Activated naive CD4-positive, alpha-beta T cell treated with anti-CD3 and anti-CD28 coated beads, Interleukin-2, amount 10 ng/mL, durations not matched to agents 7 days and 5 days (primary cell): Measurements from ENCODE around the gene ZNF726.
"Not testable (repeated sequence)": the region's sequence is repeated elsewhere in the genome, so short reads cannot be mapped to it uniquely, and the experiment has no call there.

ENCODE experiments used
- CTCF ChIA-PET: fragments of 350-600 bp; sonication (Branson Sonifier 250); formaldehyde crosslinking; loops from one replicate; lab custom pipeline; 2021; ENCODE audit warnings: antibody characterized with exemption; lab: Charles Lee
- DNase-seq: peaks from one replicate; pipeline ENCODE4 v3.0.0-alpha.2; 2020
- H3K27ac Mint-ChIP-seq: one replicate; pipeline ENCODE4 v1.8.0; 2021; ENCODE audit warnings: mild to moderate bottlenecking, moderate library complexity, mixed read lengths
- H3K27me3 Mint-ChIP-seq: one replicate; pipeline ENCODE4 v1.8.0; 2021; ENCODE audit warnings: mild to moderate bottlenecking, mixed read lengths
- H3K36me3 Mint-ChIP-seq: one replicate; pipeline ENCODE4 v1.8.0; 2021; ENCODE audit warnings: mixed read lengths
- H3K4me1 Mint-ChIP-seq: one replicate; pipeline ENCODE4 v1.8.0; 2021; ENCODE audit warnings: mixed read lengths
- H3K4me3 Mint-ChIP-seq: one replicate; pipeline ENCODE4 v1.8.0; 2021; ENCODE audit warnings: mild to moderate bottlenecking, moderate library complexity, mixed read lengths
- H3K9me3 Mint-ChIP-seq: one replicate; pipeline ENCODE4 v1.8.0; 2021; ENCODE audit warnings: mixed read lengths

The ZNF726 gene

DNA sequence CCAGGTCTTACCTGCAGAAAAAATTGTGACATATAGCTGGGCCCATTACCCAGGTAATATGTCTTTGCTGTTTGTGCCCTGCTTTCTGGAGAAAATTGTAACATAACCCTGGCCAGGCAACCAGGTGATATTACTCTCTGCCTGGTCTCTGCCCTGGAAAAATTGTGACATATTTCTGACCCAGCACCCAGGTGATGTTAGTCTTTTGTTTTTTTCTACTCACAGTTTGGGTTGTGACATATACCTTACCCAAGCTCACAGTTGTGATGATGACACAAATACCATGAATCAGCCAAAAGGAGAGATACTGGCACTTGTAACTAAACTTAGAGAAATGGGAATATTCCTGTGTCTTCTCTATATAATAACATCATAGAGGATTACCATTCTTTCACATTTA, 6.5 kb upstream of the ZNF726 start:
- H3K27ac Mint-ChIP-seq = no peak overlapping the region
- no peaks in the 10 kb centered on the region for H3K27me3 Mint-ChIP-seq
- H3K36me3 Mint-ChIP-seq = peaks cover 2% of the 10 kb centered on the region
- H3K4me1 Mint-ChIP-seq = no peaks in the 10 kb centered on the region
- no peak overlapping the region for H3K4me3 Mint-ChIP-seq
- no peak for DNase-seq
- H3K9me3 Mint-ChIP-seq = peaks cover 47% of the 10 kb centered on the region
- CTCF ChIA-PET = no interaction called here

DNA sequence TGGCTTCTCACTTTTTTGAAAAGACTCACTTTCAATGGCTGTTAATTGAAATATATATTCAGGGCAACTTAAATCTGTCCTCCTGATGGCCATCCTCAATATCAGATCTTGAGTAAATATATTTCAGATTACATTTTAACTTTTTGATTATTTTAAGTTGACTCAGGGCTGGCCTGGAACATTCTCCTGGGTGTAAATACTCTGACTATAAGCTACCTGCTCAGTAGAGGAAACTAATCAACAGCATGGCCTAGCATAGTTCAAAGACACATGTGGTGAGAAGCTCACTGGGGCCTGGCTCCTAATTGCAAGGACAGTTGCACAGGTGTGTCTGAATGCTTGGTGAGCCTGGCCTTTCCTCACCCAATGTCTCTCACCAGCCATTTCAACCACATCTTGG, 5.5 kb upstream of the ZNF726 start:
- Mint-ChIP-seq H3K36me3 (peaks cover 10% of the 10 kb centered on the region), H3K4me1 (no peaks in the 10 kb centered on the region), H3K27me3 (no peaks in the 10 kb centered on the region), H3K27ac (no peak overlapping the region), H3K9me3 (peaks cover 51% of the 10 kb centered on the region), H3K4me3 (no peak overlapping the region)
- no peak for DNase-seq
- CTCF ChIA-PET = no interaction called here

DNA sequence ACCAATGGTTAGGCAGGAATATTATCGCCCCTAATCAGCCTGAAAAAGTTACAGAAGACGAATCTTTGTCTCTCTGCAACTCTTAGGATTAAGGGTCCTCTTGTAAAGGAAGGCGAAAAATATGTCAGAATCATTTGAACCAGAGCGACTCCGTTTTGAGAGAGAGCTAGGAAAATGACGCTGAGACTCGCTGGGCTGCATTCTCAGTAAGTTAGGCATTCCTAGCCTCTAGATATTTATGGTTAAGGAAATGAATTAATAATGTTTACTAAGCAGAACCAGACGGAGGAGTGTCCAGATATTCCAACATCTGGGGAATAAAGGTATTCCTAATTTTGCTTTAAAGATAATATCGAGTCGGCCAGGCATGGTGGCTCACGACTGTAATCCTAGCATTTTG, 755 bp upstream of the ZNF726 start:
- Mint-ChIP-seq H3K27ac (peak overlapping the region; percentile 96), H3K27me3 (no peaks in the 10 kb centered on the region), H3K9me3 (peaks cover 36% of the 10 kb centered on the region), H3K4me3 (peak overlapping the region; percentile 93), H3K36me3 (peaks cover 35% of the 10 kb centered on the region), H3K4me1 (peaks cover 26% of the 10 kb centered on the region)
- CTCF ChIA-PET = no interaction called here
- DNase-seq = no peak

DNA sequence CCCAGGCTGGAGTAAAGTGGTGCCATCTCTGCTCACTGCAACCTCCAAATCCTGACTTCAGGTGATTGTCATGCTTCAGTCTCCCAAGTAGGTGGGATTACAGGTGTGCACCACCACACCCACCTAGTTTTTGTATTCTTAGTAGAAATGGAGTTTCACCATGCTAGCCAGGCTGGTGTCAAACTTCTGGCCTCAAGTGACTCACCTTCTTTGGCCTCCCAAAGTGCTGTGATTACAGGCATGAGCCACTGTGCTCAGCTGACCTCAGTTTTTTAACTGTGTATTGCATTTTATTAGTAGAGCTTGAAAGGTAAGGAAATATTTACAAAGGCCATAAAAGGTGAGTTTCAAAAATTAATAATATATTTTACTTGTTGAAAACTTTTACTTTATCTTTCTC, 2.3 kb downstream of the ZNF726 start:
- no peak for DNase-seq
- CTCF ChIA-PET = no interaction called here
- Mint-ChIP-seq H3K4me1 (peaks cover 26% of the 10 kb centered on the region), H3K36me3 (peaks cover 56% of the 10 kb centered on the region), H3K27me3 (no peaks in the 10 kb centered on the region), H3K9me3 (peaks cover 24% of the 10 kb centered on the region), H3K27ac (no peak overlapping the region), H3K4me3 (no peak overlapping the region)

DNA sequence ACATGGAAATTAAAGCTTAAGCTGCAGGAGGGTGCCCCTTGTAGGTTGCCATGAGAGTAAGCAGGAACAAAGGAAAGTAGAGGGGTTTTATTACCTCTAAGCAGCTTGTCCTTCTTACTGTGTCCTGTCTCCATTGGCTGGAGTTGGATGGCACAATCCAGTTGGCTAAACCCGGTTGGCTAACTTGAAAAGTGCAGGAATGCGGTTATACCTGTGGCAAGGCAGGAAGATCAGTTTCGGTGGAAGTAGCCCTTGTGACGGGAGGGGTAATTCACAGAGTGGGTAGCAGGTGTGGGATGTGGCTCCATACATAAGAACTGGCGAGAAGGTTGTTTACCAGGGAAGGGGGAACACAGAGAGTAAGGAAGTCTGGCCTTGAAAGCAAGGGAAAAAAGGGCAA, 3.2 kb downstream of the ZNF726 start:
- CTCF ChIA-PET = no interaction called here
- no peak overlapping the region for H3K4me3 Mint-ChIP-seq

DNA sequence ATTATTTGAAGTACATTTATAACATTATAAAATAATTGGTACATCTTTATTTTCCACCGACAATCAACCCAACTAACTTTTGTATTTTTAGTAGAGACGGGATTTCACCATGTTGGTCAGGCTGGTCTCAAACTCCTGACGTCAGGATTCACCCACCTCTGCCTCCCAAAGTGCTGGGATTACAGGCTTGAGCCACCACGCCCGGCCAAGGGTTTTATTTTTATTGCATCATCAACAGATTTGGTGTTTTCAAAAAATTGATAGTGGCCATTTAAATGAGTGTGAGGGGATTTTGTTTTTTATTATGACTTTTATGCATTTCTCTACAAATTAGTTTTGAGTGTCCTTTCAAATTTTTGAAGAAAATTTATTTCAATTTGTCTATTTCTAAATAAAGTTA, 10.6 kb downstream of the ZNF726 start:
- H3K4me3 Mint-ChIP-seq = no peak overlapping the region
- peaks cover 46% of the 10 kb centered on the region for H3K36me3 Mint-ChIP-seq
- H3K27ac Mint-ChIP-seq = no peak overlapping the region
- no peaks in the 10 kb centered on the region for H3K27me3 Mint-ChIP-seq
- no peak for DNase-seq
- no peaks in the 10 kb centered on the region for H3K4me1 Mint-ChIP-seq
- H3K9me3 Mint-ChIP-seq = peaks cover 22% of the 10 kb centered on the region
- CTCF ChIA-PET = no interaction called here

More for the DNA sequence above, 3.2 kb downstream of the ZNF726 start:
- H3K4me1 Mint-ChIP-seq = peaks cover 26% of the 10 kb centered on the region
- H3K36me3 Mint-ChIP-seq = peaks cover 64% of the 10 kb centered on the region
- DNase-seq = no peak
- H3K9me3 Mint-ChIP-seq = peaks cover 25% of the 10 kb centered on the region
- no peak overlapping the region for H3K27ac Mint-ChIP-seq
- no peaks in the 10 kb centered on the region for H3K27me3 Mint-ChIP-seq

DNA sequence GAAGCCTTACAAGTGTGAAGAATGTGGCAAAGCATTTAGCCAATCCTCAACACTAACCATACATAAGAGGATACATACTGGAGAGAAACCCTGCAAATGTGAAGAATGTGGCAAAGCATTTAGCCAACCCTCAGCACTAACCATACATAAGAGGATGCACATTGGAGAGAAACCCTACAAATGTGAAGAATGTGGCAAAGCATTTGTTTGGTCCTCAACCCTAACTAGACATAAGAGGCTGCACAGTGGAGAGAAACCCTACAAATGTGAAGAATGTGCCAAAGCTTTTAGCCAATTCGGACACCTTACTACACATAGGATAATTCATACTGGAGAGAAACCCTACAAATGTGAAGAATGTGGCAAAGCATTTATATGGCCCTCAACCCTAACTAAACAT, 18.2 kb downstream of the ZNF726 start:
- no peaks in the 10 kb centered on the region for H3K27me3 Mint-ChIP-seq
- peaks cover 56% of the 10 kb centered on the region for H3K9me3 Mint-ChIP-seq
- no peak overlapping the region for H3K4me3 Mint-ChIP-seq
- CTCF ChIA-PET = no interaction called here
- H3K4me1 Mint-ChIP-seq = no peaks in the 10 kb centered on the region
- no peak for DNase-seq
- peaks cover 30% of the 10 kb centered on the region for H3K36me3 Mint-ChIP-seq
- no peak overlapping the region for H3K27ac Mint-ChIP-seq

DNA sequence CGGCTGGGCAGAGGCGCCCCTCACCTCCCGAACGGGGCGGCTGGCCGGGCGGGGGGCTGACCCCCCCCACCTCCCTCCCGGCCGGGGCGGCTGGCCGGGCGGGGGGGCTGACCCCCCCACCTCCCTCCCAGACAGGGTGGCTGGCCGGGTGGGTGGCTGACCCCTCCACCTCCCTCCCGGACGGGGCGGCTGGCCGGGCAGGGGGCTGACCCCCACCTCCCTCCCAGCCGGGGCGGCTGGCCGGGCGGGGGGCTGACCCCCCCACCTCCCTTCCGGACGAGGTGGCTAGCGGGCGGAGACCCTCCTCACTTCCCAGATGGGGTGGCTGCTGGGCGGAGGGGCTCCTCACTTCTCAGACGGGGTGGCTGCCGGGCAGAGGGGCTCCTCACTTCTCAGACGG, 22.3 kb downstream of the ZNF726 start:
- DNase-seq, H3K27me3 Mint-ChIP-seq, H3K4me3 Mint-ChIP-seq, H3K4me1 Mint-ChIP-seq, H3K27ac Mint-ChIP-seq, CTCF ChIA-PET: not testable (repeated sequence)
- peaks cover 29% of the 10 kb centered on the region for H3K36me3 Mint-ChIP-seq
- peaks cover 69% of the 10 kb centered on the region for H3K9me3 Mint-ChIP-seq

DNA sequence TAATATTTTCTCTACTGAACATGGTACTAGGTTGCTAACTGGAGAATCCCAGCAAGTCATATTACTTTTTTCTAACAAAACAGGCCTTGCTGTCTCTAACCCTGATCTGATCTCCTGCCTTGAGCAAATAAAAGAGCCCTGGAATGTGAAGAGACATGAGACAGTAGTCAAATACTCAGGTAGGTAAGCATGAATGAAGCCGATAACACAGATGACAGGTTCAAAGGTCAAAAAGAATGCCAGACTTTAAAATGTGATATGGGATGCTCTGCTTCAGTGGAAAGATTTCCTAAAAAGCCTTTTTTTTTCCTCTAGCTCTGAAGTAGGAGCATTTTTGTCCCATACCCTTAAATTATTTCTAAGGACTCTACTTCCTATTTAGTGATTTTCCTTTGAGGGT, 28.7 kb downstream of the ZNF726 start:
- Mint-ChIP-seq H3K4me3 (no peak overlapping the region), H3K27me3 (no peaks in the 10 kb centered on the region), H3K9me3 (peaks cover 60% of the 10 kb centered on the region), H3K36me3 (peaks cover 58% of the 10 kb centered on the region), H3K27ac (no peak overlapping the region), H3K4me1 (peaks cover 12% of the 10 kb centered on the region)
- CTCF ChIA-PET = no interaction called here
- no peak for DNase-seq

DNA sequence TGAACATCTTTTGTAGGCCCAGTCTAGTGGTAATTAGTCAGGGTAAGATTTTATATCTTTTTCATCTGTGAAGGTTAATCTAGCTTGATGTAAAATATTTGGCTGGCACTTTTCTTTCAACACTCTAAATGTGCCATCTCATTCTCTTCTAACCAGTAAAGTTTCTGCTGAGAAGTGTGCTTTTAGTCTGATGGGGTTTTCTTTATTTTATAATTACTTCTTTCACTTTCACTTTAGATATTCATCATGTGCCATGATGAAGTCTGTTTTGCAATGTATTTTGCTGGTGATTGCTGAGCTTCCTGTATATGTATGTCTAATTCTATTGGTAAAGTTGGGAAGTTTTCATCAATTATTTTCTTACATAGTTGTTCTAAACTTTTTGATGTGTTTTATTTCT, 31.9 kb downstream of the ZNF726 start:
- peaks cover 49% of the 10 kb centered on the region for H3K36me3 Mint-ChIP-seq
- H3K9me3 Mint-ChIP-seq = peaks cover 47% of the 10 kb centered on the region
- no peak overlapping the region for H3K4me3 Mint-ChIP-seq
- peaks cover 12% of the 10 kb centered on the region for H3K4me1 Mint-ChIP-seq
- CTCF ChIA-PET = no interaction called here
- H3K27me3 Mint-ChIP-seq = no peaks in the 10 kb centered on the region
- no peak for DNase-seq
- H3K27ac Mint-ChIP-seq = peak overlapping the region; percentile 60

DNA sequence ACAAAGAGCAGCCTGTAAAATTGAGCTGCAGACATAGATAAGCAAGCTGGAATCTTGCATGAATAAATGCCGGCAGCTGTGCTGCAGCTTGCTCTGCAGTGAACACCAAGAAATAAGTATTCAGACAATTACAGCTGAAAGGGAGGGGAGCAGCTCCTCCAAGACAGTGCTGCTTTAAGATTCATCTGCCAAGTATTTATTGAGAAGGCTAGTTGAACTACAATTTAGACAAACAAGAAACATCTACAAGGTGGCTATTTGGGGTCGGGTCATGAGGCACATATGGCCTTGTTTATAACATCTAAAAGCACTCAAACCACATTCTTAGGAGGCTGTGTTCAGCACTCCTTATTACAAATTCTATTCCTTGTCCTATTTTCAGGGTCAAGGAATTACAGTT, 34.9 kb downstream of the ZNF726 start:
- CTCF ChIA-PET = no interaction called here
- no peak overlapping the region for H3K27ac Mint-ChIP-seq
- H3K4me1 Mint-ChIP-seq = peaks cover 12% of the 10 kb centered on the region
- H3K27me3 Mint-ChIP-seq = no peaks in the 10 kb centered on the region
- DNase-seq = no peak
- peaks cover 34% of the 10 kb centered on the region for H3K36me3 Mint-ChIP-seq
- H3K4me3 Mint-ChIP-seq = no peak overlapping the region
- H3K9me3 Mint-ChIP-seq = peaks cover 32% of the 10 kb centered on the region

DNA sequence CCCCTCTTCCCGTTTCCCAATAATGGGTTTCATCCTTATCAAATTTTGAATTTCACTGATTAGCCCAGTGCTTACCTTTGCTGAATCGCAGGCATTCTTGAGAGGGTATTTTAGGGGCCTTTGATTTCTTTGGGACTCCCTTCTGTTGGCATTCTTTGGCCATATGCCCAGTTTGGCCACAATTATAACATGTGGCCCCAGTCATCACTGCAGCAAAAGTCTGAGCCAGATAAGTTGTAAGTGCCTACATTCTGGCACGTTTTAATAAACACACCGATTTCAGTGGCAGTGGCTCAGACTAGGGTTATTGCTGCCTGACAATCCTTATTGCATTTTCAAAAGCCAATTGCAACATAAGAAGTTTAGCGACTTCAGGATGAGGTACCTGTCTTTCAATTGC, 41.4 kb downstream of the ZNF726 start:
- DNase-seq = no peak
- no peak overlapping the region for H3K4me3 Mint-ChIP-seq
- CTCF ChIA-PET = no interaction called here
- H3K4me1 Mint-ChIP-seq = no peaks in the 10 kb centered on the region
- no peak overlapping the region for H3K27ac Mint-ChIP-seq
- H3K36me3 Mint-ChIP-seq = no peaks in the 10 kb centered on the region
- no peaks in the 10 kb centered on the region for H3K27me3 Mint-ChIP-seq
- H3K9me3 Mint-ChIP-seq = peaks cover 14% of the 10 kb centered on the region

DNA sequence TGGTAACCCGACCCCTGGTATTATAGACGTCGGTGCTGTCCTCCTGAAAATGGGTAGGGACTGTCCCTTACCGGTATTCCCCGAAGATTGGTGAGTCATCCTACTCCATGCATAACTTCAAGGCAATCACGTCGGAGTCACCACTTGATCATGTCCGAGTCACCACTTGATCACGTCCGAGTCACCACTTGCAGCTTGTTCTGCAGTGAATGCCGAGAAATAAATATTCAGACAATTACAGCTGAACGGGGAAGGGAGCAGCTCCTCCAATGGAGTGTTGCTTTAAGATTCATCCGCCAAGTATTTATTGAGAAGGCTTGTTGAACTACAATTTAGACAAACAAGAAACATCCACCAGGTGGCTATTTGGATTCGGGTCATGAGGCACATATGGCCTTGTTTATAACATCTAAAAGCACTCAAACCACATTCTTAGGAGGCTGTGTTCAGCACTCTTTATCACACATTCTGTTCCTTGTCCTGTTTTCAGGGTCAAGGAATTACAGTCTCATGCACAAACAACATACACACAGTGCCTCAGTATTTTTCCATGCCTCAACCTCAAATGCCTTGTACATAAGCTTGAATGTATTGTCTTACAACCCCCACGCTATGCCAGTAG, 43.1 kb downstream of the ZNF726 start:
- H3K36me3 Mint-ChIP-seq = no peaks in the 10 kb centered on the region
- no peaks in the 10 kb centered on the region for H3K4me1 Mint-ChIP-seq
- no peak overlapping the region for H3K27ac Mint-ChIP-seq
- H3K27me3 Mint-ChIP-seq = no peaks in the 10 kb centered on the region
- CTCF ChIA-PET = no interaction called here
- H3K4me3 Mint-ChIP-seq = no peak overlapping the region
- DNase-seq = no peak
- peaks cover 17% of the 10 kb centered on the region for H3K9me3 Mint-ChIP-seq

DNA sequence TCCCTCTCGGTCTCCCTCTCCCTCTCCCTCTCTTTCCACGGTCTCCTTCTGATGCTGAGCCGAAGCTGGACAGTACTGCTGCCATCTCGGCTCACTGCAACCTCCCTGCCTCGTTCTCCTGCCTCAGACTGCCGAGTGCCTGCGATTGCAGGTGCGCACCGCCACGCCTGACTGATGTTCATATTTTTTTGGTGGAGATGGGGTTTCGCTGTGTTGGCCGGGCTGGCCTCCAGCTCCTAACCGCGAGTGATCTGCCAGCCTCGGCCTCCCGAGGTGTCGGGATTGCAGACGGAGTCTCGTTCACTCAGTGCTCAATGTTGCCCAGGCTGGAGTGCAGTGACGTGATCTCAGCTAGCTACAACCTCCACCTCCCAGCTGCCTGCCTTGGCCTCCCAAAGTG, 48.7 kb downstream of the ZNF726 start:
- H3K27ac Mint-ChIP-seq, CTCF ChIA-PET, H3K27me3 Mint-ChIP-seq, H3K4me3 Mint-ChIP-seq, H3K36me3 Mint-ChIP-seq, DNase-seq, H3K4me1 Mint-ChIP-seq: not testable (repeated sequence)
- H3K9me3 Mint-ChIP-seq = peaks cover 23% of the 10 kb centered on the region

DNA sequence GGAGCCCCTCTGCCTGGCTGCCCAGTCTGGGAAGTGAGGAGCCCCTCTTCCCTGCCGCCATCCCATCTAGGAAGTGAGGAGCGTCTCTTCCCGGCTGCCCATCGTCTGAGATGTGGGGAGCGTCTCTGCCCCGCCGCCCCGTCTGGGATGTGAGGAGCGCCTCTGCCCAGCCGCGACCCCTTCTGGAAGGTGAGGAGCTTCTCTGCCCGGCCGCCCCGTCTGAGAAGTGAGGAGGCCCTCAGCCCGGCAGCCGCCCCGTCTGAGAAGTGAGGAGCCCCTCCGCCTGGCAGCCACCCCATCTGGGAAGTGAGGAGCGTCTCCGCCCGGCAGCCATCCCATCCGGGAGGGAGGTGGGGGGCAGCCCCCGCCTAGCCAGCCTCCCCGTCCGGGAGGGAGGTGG, 49.2 kb downstream of the ZNF726 start:
- DNase-seq, H3K36me3 Mint-ChIP-seq, H3K4me3 Mint-ChIP-seq, H3K27ac Mint-ChIP-seq, H3K4me1 Mint-ChIP-seq, CTCF ChIA-PET, H3K27me3 Mint-ChIP-seq: not testable (repeated sequence)
- H3K9me3 Mint-ChIP-seq = peaks cover 22% of the 10 kb centered on the region

DNA sequence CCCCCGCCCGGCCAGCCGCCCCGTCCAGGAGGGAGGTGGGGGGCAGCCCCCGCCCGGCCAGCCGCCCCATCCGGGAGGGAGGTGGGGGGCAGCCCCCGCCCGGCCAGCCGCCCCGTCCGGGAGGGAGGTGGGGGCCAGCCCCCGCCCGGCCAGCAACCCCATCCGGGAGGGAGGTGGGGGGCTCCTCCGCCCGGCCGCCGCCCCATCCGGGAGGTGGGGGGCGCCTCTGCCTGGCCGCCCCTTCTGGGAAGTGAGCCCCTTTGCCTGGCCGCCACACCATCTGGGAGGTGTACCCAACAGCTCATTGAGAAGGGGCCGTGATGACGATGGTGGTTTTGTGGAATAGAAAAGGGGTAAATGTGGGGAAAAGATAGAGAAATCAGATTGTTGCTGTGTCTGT, 49.6 kb downstream of the ZNF726 start:
- DNase-seq, H3K36me3 Mint-ChIP-seq, H3K27me3 Mint-ChIP-seq, H3K4me3 Mint-ChIP-seq, H3K4me1 Mint-ChIP-seq, CTCF ChIA-PET, H3K27ac Mint-ChIP-seq: not testable (repeated sequence)
- peaks cover 22% of the 10 kb centered on the region for H3K9me3 Mint-ChIP-seq
